BLaER1 (cell line): ENCODE measurements around the gene PARP1.

Source experiments
- H3K27ac ChIP-seq: shearing (Covaris generic); formaldehyde crosslinking; 2 replicates; pipeline ENCODE4 v1.8.1; 2022
- H3K27me3 ChIP-seq: shearing (Covaris generic); formaldehyde crosslinking; 2 replicates; pipeline ENCODE4 v1.8.1; 2022
- H3K36me3 ChIP-seq: shearing (Covaris generic); formaldehyde crosslinking; 2 replicates; pipeline ENCODE4 v1.8.1; 2022
- H3K4me1 ChIP-seq: shearing (Covaris generic); formaldehyde crosslinking; 2 replicates; pipeline ENCODE4 v1.8.1; 2022
- H3K4me2 ChIP-seq: shearing (Covaris generic); formaldehyde crosslinking; 2 replicates; pipeline ENCODE4 v1.8.1; 2022
- H3K4me3 ChIP-seq: shearing (Covaris generic); formaldehyde crosslinking; 2 replicates; pipeline ENCODE4 v1.8.1; 2022
- H3K9ac ChIP-seq: shearing (Covaris generic); formaldehyde crosslinking; 2 replicates; pipeline ENCODE4 v1.8.1; 2022
- H3K9me3 ChIP-seq: shearing (Covaris generic); formaldehyde crosslinking; 2 replicates; pipeline ENCODE4 v1.8.1; 2022
- H4K20me1 ChIP-seq: shearing (Covaris generic); formaldehyde crosslinking; 2 replicates; pipeline ENCODE4 v1.8.1; 2022
- Cebpa-rat ChIP-seq: shearing (Covaris generic); IDR thresholded peaks from 2 replicates; pipeline ENCODE4 v1.8.1; 2022

The PARP1 gene

GRCh38 chr1:226401355-226402303, 6.3 kb downstream of the PARP1 start:
- peak overlapping the region; percentile 74; the same call in 1 of the 2 replicates for H3K4me3 ChIP-seq
- H3K4me2 ChIP-seq = peak overlapping the region; percentile 99
- H3K36me3 ChIP-seq = peaks cover 64% of the 10 kb centered on the region
- no peaks in the 10 kb centered on the region for H3K9me3 ChIP-seq
- no peak for TF ChIP-seq Cebpa-rat
- H3K27ac ChIP-seq = peak overlapping the region; percentile 91
- H3K4me1 ChIP-seq = peaks cover 69% of the 10 kb centered on the region
- no peaks in the 10 kb centered on the region for H3K27me3 ChIP-seq
- peaks cover 100% of the 10 kb centered on the region for H4K20me1 ChIP-seq
- no peak overlapping the region for H3K9ac ChIP-seq

DNA sequence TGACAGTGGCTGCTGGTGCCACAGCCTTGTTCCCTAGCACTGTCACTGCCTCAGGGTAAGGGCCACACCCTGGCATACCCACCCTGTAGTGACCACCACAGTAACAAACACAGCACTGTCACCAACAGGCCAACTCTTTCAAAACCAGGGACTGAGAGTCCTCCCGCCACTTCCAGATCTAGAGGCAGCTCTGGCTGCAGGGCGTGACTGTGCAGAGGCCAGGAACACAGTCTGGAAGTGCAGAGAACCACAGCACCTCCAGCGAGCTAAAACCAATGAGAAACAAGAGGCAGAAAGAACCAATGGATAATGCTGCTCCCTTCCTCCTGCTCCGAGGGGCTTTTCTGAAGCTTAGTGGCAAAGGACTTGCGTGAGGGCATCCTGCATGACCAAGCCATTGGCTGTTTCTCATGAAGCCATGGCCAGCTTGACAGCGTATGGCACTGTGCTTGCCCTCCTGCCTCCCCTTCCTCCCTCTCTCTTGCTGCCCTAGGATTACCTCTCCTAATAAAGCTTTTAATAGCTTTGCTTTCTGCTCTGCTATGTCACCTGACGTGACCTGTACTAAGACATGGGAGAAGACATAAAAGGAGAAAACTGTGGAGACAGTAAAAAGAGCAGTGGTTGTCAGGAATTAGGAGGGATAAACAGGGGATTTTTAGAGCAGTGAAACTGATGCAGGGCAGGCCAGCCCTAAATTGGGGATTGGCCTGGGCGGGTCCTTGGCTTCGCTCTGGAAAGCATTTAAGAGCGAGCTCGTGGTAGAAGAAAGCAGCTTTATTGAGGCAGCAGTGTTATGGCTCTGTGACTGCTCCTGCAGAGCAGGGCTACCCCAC, 7.2 kb downstream of the PARP1 start:
- peaks cover 100% of the 10 kb centered on the region for H4K20me1 ChIP-seq
- no peak for TF ChIP-seq Cebpa-rat
- H3K4me1 ChIP-seq = peaks cover 69% of the 10 kb centered on the region

GRCh38 chr1:226397955-226398636, 9.8 kb downstream of the PARP1 start:
- no peak for TF ChIP-seq Cebpa-rat
- Histone ChIP-seq H3K9me3 (no peaks in the 10 kb centered on the region), H3K4me1 (peaks cover 46% of the 10 kb centered on the region), H3K27ac (no peak overlapping the region), H3K36me3 (peaks cover 99% of the 10 kb centered on the region), H3K4me2 (0 out of 2 replicates have a peak overlapping the region, but pooled peaks have one; percentile 23), H3K9ac (no peak overlapping the region), H4K20me1 (peaks cover 100% of the 10 kb centered on the region), H3K27me3 (no peaks in the 10 kb centered on the region), H3K4me3 (no peak overlapping the region)

More for the DNA sequence above, 7.2 kb downstream of the PARP1 start:
- Histone ChIP-seq H3K36me3 (peaks cover 73% of the 10 kb centered on the region), H3K27me3 (no peaks in the 10 kb centered on the region), H3K9me3 (no peaks in the 10 kb centered on the region), H3K4me2 (peak overlapping the region; percentile 99), H3K4me3 (no peak overlapping the region), H3K9ac (no peak overlapping the region), H3K27ac (0 out of 2 replicates have a peak overlapping the region, but pooled peaks have one; percentile 18)

DNA sequence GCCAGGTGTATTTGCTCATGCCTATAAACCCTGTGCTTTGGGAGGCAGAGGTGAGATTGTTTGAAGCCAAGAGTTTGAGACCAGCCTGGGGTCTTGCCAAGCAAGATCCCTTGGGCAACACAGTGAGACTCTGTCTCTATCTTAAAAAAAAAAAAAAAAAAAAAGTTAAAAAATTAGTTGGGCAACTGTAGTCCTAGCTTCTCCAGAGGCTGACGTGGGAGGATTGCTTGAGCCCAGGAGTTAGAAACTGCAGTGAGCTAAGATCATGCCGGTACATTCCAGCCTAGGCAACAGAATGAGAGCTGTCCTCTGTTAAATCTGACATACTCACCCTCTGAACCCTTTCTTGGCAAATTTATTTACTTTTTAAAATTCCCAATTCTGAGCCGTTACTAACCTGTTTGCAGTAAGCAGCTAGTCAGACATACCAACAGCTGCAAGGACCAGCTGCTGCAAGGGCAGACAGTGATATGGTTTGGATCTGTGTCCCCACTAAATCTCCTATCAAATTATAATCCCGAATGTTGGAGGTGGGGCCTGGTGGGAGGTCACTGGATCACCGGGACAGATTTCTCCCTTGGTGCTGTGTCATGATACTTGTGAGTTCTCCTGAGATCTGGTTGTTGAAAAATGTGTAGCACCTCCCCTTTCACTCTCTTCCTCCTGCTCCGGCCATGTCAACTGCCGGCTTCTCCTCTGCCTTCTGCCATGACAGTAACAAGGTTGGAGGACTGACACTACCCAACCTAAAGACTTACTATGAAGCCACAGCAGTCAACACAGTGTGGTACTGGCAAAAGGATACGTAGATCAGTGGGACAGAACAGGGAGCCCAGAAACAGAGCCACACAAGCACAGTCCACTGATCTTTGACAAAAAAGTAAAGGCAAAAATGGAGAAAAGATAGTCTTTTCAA, 10.6 kb downstream of the PARP1 start:
- TF ChIP-seq Cebpa-rat = no peak
- Histone ChIP-seq H3K36me3 (peaks cover 100% of the 10 kb centered on the region), H4K20me1 (peaks cover 100% of the 10 kb centered on the region), H3K4me2 (no peak overlapping the region), H3K9me3 (no peaks in the 10 kb centered on the region), H3K9ac (no peak overlapping the region), H3K4me1 (peaks cover 37% of the 10 kb centered on the region), H3K27me3 (no peaks in the 10 kb centered on the region), H3K27ac (no peak overlapping the region), H3K4me3 (no peak overlapping the region)

GRCh38 chr1:226395753-226396152, 12.1 kb downstream of the PARP1 start:
- Histone ChIP-seq H4K20me1 (peaks cover 100% of the 10 kb centered on the region), H3K36me3 (peaks cover 100% of the 10 kb centered on the region)
- no peak for TF ChIP-seq Cebpa-rat

GRCh38 chr1:226394462-226394861, 13.4 kb downstream of the PARP1 start:
- no peak overlapping the region for H3K9ac ChIP-seq
- peaks cover 100% of the 10 kb centered on the region for H4K20me1 ChIP-seq
- TF ChIP-seq Cebpa-rat = no peak
- H3K36me3 ChIP-seq = peaks cover 100% of the 10 kb centered on the region
- no peak overlapping the region for H3K27ac ChIP-seq
- H3K27me3 ChIP-seq = no peaks in the 10 kb centered on the region
- H3K9me3 ChIP-seq = no peaks in the 10 kb centered on the region
- H3K4me3 ChIP-seq = no peak overlapping the region
- peaks cover 13% of the 10 kb centered on the region for H3K4me1 ChIP-seq
- H3K4me2 ChIP-seq = no peak overlapping the region

More at GRCh38 chr1:226395753-226396152, 12.1 kb downstream of the PARP1 start:
- H3K27ac ChIP-seq = no peak overlapping the region
- no peak overlapping the region for H3K9ac ChIP-seq
- no peak overlapping the region for H3K4me3 ChIP-seq
- H3K9me3 ChIP-seq = no peaks in the 10 kb centered on the region
- no peak overlapping the region for H3K4me2 ChIP-seq
- H3K27me3 ChIP-seq = no peaks in the 10 kb centered on the region
- H3K4me1 ChIP-seq = peaks cover 22% of the 10 kb centered on the region

DNA sequence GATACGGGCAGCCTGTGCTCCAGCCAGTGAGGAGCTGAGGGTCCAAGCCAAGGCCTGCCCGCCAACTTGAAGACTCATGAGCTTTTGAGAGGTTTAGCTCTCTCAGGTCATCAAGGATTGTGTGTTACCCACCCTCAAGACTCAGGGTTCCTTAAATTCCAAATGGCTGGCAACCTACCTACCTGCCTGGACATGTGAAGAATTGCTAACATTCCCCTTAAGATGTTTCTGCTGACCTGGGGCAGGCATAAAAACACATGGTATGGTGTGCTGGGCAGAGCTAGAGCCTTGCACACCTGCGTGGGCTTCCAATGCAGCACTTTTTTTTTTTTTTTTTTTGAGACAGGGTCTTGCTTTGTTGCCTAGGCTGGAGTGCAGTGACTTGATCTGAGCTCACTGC, 17.2 kb downstream of the PARP1 start:
- TF ChIP-seq Cebpa-rat = no peak
- Histone ChIP-seq H3K4me2 (no peak overlapping the region), H3K4me3 (no peak overlapping the region), H3K9me3 (no peaks in the 10 kb centered on the region), H3K27ac (no peak overlapping the region), H3K36me3 (peaks cover 100% of the 10 kb centered on the region), H3K4me1 (no peaks in the 10 kb centered on the region), H4K20me1 (peaks cover 100% of the 10 kb centered on the region), H3K27me3 (no peaks in the 10 kb centered on the region), H3K9ac (no peak overlapping the region)

GRCh38 chr1:226388131-226388530, 19.8 kb downstream of the PARP1 start:
- TF ChIP-seq Cebpa-rat = no peak
- H3K27me3 ChIP-seq = no peaks in the 10 kb centered on the region
- peaks cover 100% of the 10 kb centered on the region for H3K36me3 ChIP-seq
- H3K9me3 ChIP-seq = no peaks in the 10 kb centered on the region
- peaks cover 100% of the 10 kb centered on the region for H4K20me1 ChIP-seq
- H3K4me1 ChIP-seq = peaks cover 14% of the 10 kb centered on the region
- H3K9ac ChIP-seq = no peak overlapping the region
- H3K4me3 ChIP-seq = no peak overlapping the region
- no peak overlapping the region for H3K4me2 ChIP-seq
- no peak overlapping the region for H3K27ac ChIP-seq
